Skeletal muscle tissue (tissue), 4 donors: Measurements from ENCODE around the gene TFAP2C. TPM values are rescaled to one million over a fixed set of nuclear protein-coding genes. Genes with fewer than 3 reads are reported as not detected.

Experiments
- H3K27ac ChIP-seq: one replicate; pipeline ENCODE4 v1.7.0; 2013; ENCODE audit warnings: mild to moderate bottlenecking, low read depth, low read length, inconsistent platforms
- H3K27me3 ChIP-seq, 3 donors: one replicate each; pipeline ENCODE4 v1.7.0; 2013; ENCODE audit warnings: low read length in 3 of 3; ENCODE audit not compliant: control insufficient read depth in 3 of 3, insufficient read depth in 3 of 3
- H3K36me3 ChIP-seq, 3 donors: one replicate each; pipeline ENCODE4 v1.7.0; 2013; ENCODE audit warnings: low read length in 3 of 3; ENCODE audit not compliant: control insufficient read depth in 3 of 3, insufficient read depth in 3 of 3
- H3K4me1 ChIP-seq, 3 donors: one replicate each; pipeline ENCODE4 v1.7.0; 2013; ENCODE audit warnings: low read length in 3 of 3, mild to moderate bottlenecking in 3 of 3; ENCODE audit not compliant: control insufficient read depth in 3 of 3, insufficient read depth in 3 of 3
- H3K4me3 ChIP-seq, 3 donors: one replicate each; pipeline ENCODE4 v1.7.0; 2013; ENCODE audit warnings: low read length in 3 of 3
- H3K9ac ChIP-seq, 3 donors: one replicate each; pipeline ENCODE4 v1.7.0; 2013; ENCODE audit warnings: low read length in 3 of 3, mild to moderate bottlenecking in 3 of 3, moderate library complexity in 2 of 3, low read depth in 1 of 3
- H3K9me3 ChIP-seq, 3 donors: one replicate each; pipeline ENCODE4 v1.7.0; 2013; ENCODE audit warnings: low read length in 3 of 3; ENCODE audit not compliant: control insufficient read depth in 3 of 3
- total RNA-seq: library from RNA; depleted of rRNA; stranded (reverse); fragments of >200 nt; gene quantifications from one replicate; pipeline ENCODE4 v1.2.3, GENCODE V29; 2014
- donor health status: Osteomylitis.

Gene TFAP2C
- total RNA-seq, result not detected

GRCh38 chr20:56628873-56629463, at the start of gene TFAP2C:
Gene TFAP2C (plus strand): TSS chr20:56629306. CDS start chr20:56629545, 239 bp downstream.
- Histone ChIP-seq H3K27me3 (peaks cover 71 to 88% (median 87%) of the 10 kb centered on the region in 3 donors), H3K27ac (no peak within 1 kb of the TSS), H3K9ac (no peak within 1 kb of the TSS), H3K4me1 (peaks cover 9 to 26% (median 21%) of the 10 kb centered on the region in 3 donors), H3K36me3 (no peaks in the 10 kb centered on the region), H3K9me3 (peaks cover 0 to 2% (median 0%) of the 10 kb centered on the region in 3 donors), H3K4me3 (peak within 1 kb of the TSS; percentile 40 to 56 (median 52))

GRCh38 chr20:56580226-56580625, 48.9 kb upstream of the TFAP2C start:
- peaks cover 0 to 8% (median 4%) of the 10 kb centered on the region in 3 donors for H3K27me3 ChIP-seq
- no peaks in the 10 kb centered on the region for H3K4me1 ChIP-seq
- no peak overlapping the region for H3K27ac ChIP-seq
- no peaks in the 10 kb centered on the region for H3K9me3 ChIP-seq
- H3K36me3 ChIP-seq, result no peaks in the 10 kb centered on the region
- H3K4me3 ChIP-seq, result no peak overlapping the region
- H3K9ac ChIP-seq, result no peak overlapping the region

GRCh38 chr20:56581701-56582100, 47.4 kb upstream of the TFAP2C start:
- no peak overlapping the region for H3K27ac ChIP-seq
- no peaks in the 10 kb centered on the region for H3K4me1 ChIP-seq
- no peaks in the 10 kb centered on the region for H3K9me3 ChIP-seq
- H3K4me3 ChIP-seq, result no peak overlapping the region
- H3K27me3 ChIP-seq, result peaks cover 0 to 5% (median 2%) of the 10 kb centered on the region in 3 donors
- H3K36me3 ChIP-seq, result no peaks in the 10 kb centered on the region
- no peak overlapping the region for H3K9ac ChIP-seq

GRCh38 chr20:56582542-56582941, 46.6 kb upstream of the TFAP2C start:
- no peak overlapping the region for H3K4me3 ChIP-seq
- H3K27ac ChIP-seq, result no peak overlapping the region
- no peak overlapping the region for H3K9ac ChIP-seq
- no peaks in the 10 kb centered on the region for H3K36me3 ChIP-seq
- H3K4me1 ChIP-seq, result no peaks in the 10 kb centered on the region
- H3K9me3 ChIP-seq, result no peaks in the 10 kb centered on the region
- H3K27me3 ChIP-seq, result peaks cover 0 to 5% (median under 1%) of the 10 kb centered on the region in 3 donors

GRCh38 chr20:56584916-56585315, 44.2 kb upstream of the TFAP2C start:
- H3K9me3 ChIP-seq, result no peaks in the 10 kb centered on the region
- H3K27ac ChIP-seq, result no peak overlapping the region
- no peaks in the 10 kb centered on the region for H3K36me3 ChIP-seq

GRCh38 chr20:56587307-56588041, 41.6 kb upstream of the TFAP2C start:
- H3K4me3 ChIP-seq, result no peak overlapping the region
- H3K9ac ChIP-seq, result no peak overlapping the region
- no peaks in the 10 kb centered on the region for H3K36me3 ChIP-seq
- H3K9me3 ChIP-seq, result no peaks in the 10 kb centered on the region
- H3K4me1 ChIP-seq, result no peaks in the 10 kb centered on the region
- peaks cover 0 to 8% (median 0%) of the 10 kb centered on the region in 3 donors for H3K27me3 ChIP-seq
- no peak overlapping the region for H3K27ac ChIP-seq

More at GRCh38 chr20:56584916-56585315, 44.2 kb upstream of the TFAP2C start:
- no peak overlapping the region for H3K9ac ChIP-seq
- H3K4me1 ChIP-seq, result no peaks in the 10 kb centered on the region
- peaks cover 0 to 8% (median 0%) of the 10 kb centered on the region in 3 donors for H3K27me3 ChIP-seq
- H3K4me3 ChIP-seq, result no peak overlapping the region

- Histone ChIP-seq H3K27ac (no peak overlapping the region), H3K4me3 (no peak overlapping the region), H3K4me1 (no peaks in the 10 kb centered on the region), H3K9me3 (no peaks in the 10 kb centered on the region), H3K9ac (no peak overlapping the region), H3K27me3 (peaks cover 0 to 8% (median 0%) of the 10 kb centered on the region in 3 donors), H3K36me3 (no peaks in the 10 kb centered on the region)
Observed at GRCh38 chr20:56588996-56589395, 40.1 kb upstream of the TFAP2C start.

- Histone ChIP-seq H3K36me3 (no peaks in the 10 kb centered on the region), H3K4me3 (no peak overlapping the region), H3K27me3 (peaks cover 0 to 4% (median 0%) of the 10 kb centered on the region in 3 donors), H3K9ac (no peak overlapping the region), H3K9me3 (no peaks in the 10 kb centered on the region), H3K4me1 (no peaks in the 10 kb centered on the region), H3K27ac (no peak overlapping the region)
Observed at GRCh38 chr20:56589633-56590032, 39.5 kb upstream of the TFAP2C start.

- Histone ChIP-seq H3K9me3 (no peaks in the 10 kb centered on the region), H3K4me1 (no peaks in the 10 kb centered on the region), H3K27ac (no peak overlapping the region), H3K36me3 (no peaks in the 10 kb centered on the region), H3K27me3 (peaks cover 0 to 3% (median 0%) of the 10 kb centered on the region in 3 donors), H3K9ac (no peak overlapping the region), H3K4me3 (no peak overlapping the region)
Observed at GRCh38 chr20:56590888-56591287, 38.2 kb upstream of the TFAP2C start.

GRCh38 chr20:56592211-56592610, 36.9 kb upstream of the TFAP2C start:
- Histone ChIP-seq H3K4me3 (no peak overlapping the region), H3K9ac (no peak overlapping the region), H3K36me3 (no peaks in the 10 kb centered on the region), H3K4me1 (no peaks in the 10 kb centered on the region), H3K9me3 (no peaks in the 10 kb centered on the region), H3K27me3 (peaks cover 0 to 3% (median 0%) of the 10 kb centered on the region in 3 donors), H3K27ac (no peak overlapping the region)
